Endothelial cell of umbilical vein (primary cell): Measurements from ENCODE around the gene DACT2.
"Not testable (repeated sequence)": the region's sequence is repeated elsewhere in the genome, so short reads cannot be mapped to it uniquely, and the experiment has no call there.

Experiments used
- EZH2 ChIP-seq: IDR thresholded peaks from 2 replicates; pipeline ENCODE4 v1.6.1; 2012; ENCODE audit warnings: borderline replicate concordance, low read depth, mild to moderate bottlenecking, moderate library complexity, low read length, inconsistent platforms; ENCODE audit not compliant: severe bottlenecking
- FOS ChIP-seq: IDR thresholded peaks from 2 replicates; pipeline ENCODE4 v1.6.1; 2011; ENCODE audit warnings: mild to moderate bottlenecking, low read length, moderate library complexity, borderline replicate concordance; ENCODE audit not compliant: insufficient read depth
- JUN ChIP-seq: IDR thresholded peaks from 2 replicates; pipeline ENCODE4 v1.6.1; 2011; ENCODE audit warnings: borderline replicate concordance, low read depth; ENCODE audit not compliant: insufficient read length, insufficient read depth
- MYC ChIP-seq: IDR thresholded peaks from one replicate; pipeline ENCODE4 v1.6.1; 2011; ENCODE audit warnings: mild to moderate bottlenecking, low read depth, low read length
- POLR2A ChIP-seq: IDR thresholded peaks from 2 replicates; pipeline ENCODE4 v1.6.1; 2012; ENCODE audit warnings: low read depth, mild to moderate bottlenecking, control low read depth, low read length
- POLR2AphosphoS5 ChIP-seq: IDR thresholded peaks from 2 replicates; pipeline ENCODE4 v1.6.1; 2012; ENCODE audit warnings: low read depth, mild to moderate bottlenecking, control low read depth, low read length, moderate library complexity; ENCODE audit not compliant: insufficient read depth
- TF ChIP-seq, protein P1 (sequence below), 2 donors: IDR thresholded peaks; 1 replicate in 1 of 2; 2 replicates in 1 of 2; pipeline ENCODE4 v1.5.1; 2011; ENCODE audit warnings: low read length in 2 of 2, mild to moderate bottlenecking in 2 of 2, moderate library complexity in 2 of 2, control low read depth in 1 of 2, inconsistent platforms in 1 of 2, low read depth in 1 of 2; ENCODE audit not compliant: insufficient read depth in 1 of 2; ENCODE audit errors: extremely low read depth in 1 of 2
- TF ChIP-seq, protein P2 (sequence below): IDR thresholded peaks from 2 replicates; pipeline ENCODE4 v1.6.1; 2011; ENCODE audit not compliant: insufficient read depth, insufficient read length

DNA sequence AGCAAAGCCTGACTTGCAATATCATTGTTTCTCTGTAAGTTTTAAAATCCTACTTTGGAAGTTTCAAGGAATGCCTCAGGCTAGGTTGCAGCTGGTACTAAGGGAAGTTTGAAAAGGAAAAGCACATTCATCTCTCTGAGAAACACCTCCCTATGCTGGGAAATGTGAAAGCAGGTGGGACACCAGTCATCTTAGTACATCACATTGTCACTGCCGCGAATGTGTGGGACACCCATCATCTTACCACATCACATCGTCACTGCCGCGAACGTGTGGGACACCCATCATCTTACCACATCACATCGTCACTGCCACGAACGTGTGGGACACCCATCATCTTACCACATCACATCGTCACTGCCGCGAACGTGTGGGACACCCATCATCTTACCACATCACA is 38.3 kb downstream of the DACT2 start:
- TF ChIP-seq, protein P1, sequence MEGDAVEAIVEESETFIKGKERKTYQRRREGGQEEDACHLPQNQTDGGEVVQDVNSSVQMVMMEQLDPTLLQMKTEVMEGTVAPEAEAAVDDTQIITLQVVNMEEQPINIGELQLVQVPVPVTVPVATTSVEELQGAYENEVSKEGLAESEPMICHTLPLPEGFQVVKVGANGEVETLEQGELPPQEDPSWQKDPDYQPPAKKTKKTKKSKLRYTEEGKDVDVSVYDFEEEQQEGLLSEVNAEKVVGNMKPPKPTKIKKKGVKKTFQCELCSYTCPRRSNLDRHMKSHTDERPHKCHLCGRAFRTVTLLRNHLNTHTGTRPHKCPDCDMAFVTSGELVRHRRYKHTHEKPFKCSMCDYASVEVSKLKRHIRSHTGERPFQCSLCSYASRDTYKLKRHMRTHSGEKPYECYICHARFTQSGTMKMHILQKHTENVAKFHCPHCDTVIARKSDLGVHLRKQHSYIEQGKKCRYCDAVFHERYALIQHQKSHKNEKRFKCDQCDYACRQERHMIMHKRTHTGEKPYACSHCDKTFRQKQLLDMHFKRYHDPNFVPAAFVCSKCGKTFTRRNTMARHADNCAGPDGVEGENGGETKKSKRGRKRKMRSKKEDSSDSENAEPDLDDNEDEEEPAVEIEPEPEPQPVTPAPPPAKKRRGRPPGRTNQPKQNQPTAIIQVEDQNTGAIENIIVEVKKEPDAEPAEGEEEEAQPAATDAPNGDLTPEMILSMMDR (IDR thresholded peaks at IDR 0.05; ENCODE audit: extremely low read depth in 1 of 2, insufficient read depth in 1 of 2, low read depth in 1 of 2, low read length in 2 of 2), result not testable (repeated sequence)
- TF ChIP-seq, protein P2, sequence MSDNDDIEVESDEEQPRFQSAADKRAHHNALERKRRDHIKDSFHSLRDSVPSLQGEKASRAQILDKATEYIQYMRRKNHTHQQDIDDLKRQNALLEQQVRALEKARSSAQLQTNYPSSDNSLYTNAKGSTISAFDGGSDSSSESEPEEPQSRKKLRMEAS, result not testable (repeated sequence)
- TF ChIP-seq EZH2, POLR2AphosphoS5, MYC, POLR2A, FOS, JUN: not testable (repeated sequence)
